HFFc6 (cell line): ENCODE measurements around the gene TMCC1. TPM values are rescaled to one million over a fixed set of nuclear protein-coding genes. Genes with fewer than 3 reads are reported as not detected.
"Not testable (repeated sequence)": the region's sequence is repeated elsewhere in the genome, so short reads cannot be mapped to it uniquely, and the experiment has no call there.

Source experiments
- DNase-seq: peaks from one replicate; pipeline ENCODE4 v3.0.0-alpha.2; 2018
- H3K27ac Mint-ChIP-seq: 2 replicates; pipeline ENCODE4 v1.8.0; 2020; ENCODE audit warnings: mild to moderate bottlenecking, mixed read lengths
- H3K27me3 Mint-ChIP-seq: 2 replicates; pipeline ENCODE4 v1.8.0; 2021; ENCODE audit warnings: mild to moderate bottlenecking, moderate library complexity, mixed read lengths; ENCODE audit not compliant: insufficient read depth
- H3K36me3 Mint-ChIP-seq: 2 replicates; pipeline ENCODE4 v1.8.0; 2021; ENCODE audit warnings: low read depth, mixed read lengths
- H3K4me1 Mint-ChIP-seq: 2 replicates; pipeline ENCODE4 v1.8.0; 2020; ENCODE audit warnings: low read depth, mixed read lengths
- H3K4me3 Mint-ChIP-seq: 2 replicates; pipeline ENCODE4 v1.8.0; 2020; ENCODE audit warnings: mild to moderate bottlenecking, moderate library complexity, mixed read lengths
- H3K9me3 Mint-ChIP-seq: 2 replicates; pipeline ENCODE4 v1.8.0; 2020; ENCODE audit warnings: mild to moderate bottlenecking, mixed read lengths
- total RNA-seq, 6 experiments: library from RNA; stranded (reverse); fragmentation: NEBNext Ultra II Directional; extraction: Animal tissue kit (Norgen Biotek cat#: 25700); gene quantifications; 2 replicates in 1 of 6; 3 replicates in 5 of 6; pipeline ENCODE4 v1.2.3, GENCODE V29; 2021
- TF ChIP-seq, protein P1 (sequence below): fragments of 200-600 bp; sonication (generic); IDR thresholded peaks from 2 replicates; pipeline ENCODE4 v1.5.0; 2021; ENCODE audit warnings: antibody characterized with exemption, mild to moderate bottlenecking

Gene TMCC1
- total RNA-seq, 6 experiments from 2014 or later, result 14.3 to 20.8 (median 16.7) TPM

- Mint-ChIP-seq H3K4me1 (peaks cover 63% of the 10 kb centered on the region), H3K9me3 (no peaks in the 10 kb centered on the region), H3K4me3 (no peak overlapping the region), H3K36me3 (no peaks in the 10 kb centered on the region), H3K27me3 (no peaks in the 10 kb centered on the region; the same call in 1 of the 2 replicates), H3K27ac (no peak overlapping the region)
- DNase-seq, result no peak
- TF ChIP-seq, protein P1, sequence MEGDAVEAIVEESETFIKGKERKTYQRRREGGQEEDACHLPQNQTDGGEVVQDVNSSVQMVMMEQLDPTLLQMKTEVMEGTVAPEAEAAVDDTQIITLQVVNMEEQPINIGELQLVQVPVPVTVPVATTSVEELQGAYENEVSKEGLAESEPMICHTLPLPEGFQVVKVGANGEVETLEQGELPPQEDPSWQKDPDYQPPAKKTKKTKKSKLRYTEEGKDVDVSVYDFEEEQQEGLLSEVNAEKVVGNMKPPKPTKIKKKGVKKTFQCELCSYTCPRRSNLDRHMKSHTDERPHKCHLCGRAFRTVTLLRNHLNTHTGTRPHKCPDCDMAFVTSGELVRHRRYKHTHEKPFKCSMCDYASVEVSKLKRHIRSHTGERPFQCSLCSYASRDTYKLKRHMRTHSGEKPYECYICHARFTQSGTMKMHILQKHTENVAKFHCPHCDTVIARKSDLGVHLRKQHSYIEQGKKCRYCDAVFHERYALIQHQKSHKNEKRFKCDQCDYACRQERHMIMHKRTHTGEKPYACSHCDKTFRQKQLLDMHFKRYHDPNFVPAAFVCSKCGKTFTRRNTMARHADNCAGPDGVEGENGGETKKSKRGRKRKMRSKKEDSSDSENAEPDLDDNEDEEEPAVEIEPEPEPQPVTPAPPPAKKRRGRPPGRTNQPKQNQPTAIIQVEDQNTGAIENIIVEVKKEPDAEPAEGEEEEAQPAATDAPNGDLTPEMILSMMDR, result no peak
These were observed 279.1 kb downstream of the TMCC1 start for GRCh38 chr3:129614435-129614834.

- Mint-ChIP-seq H3K4me1 (peaks cover 69% of the 10 kb centered on the region), H3K4me3 (no peak overlapping the region), H3K36me3 (no peaks in the 10 kb centered on the region), H3K9me3 (no peaks in the 10 kb centered on the region), H3K27me3 (no peaks in the 10 kb centered on the region; the same call in 1 of the 2 replicates), H3K27ac (no peak overlapping the region)
- no peak for DNase-seq
- TF ChIP-seq, protein P1, result no peak
These were observed 280.2 kb downstream of the TMCC1 start for GRCh38 chr3:129613367-129613740.

DNA sequence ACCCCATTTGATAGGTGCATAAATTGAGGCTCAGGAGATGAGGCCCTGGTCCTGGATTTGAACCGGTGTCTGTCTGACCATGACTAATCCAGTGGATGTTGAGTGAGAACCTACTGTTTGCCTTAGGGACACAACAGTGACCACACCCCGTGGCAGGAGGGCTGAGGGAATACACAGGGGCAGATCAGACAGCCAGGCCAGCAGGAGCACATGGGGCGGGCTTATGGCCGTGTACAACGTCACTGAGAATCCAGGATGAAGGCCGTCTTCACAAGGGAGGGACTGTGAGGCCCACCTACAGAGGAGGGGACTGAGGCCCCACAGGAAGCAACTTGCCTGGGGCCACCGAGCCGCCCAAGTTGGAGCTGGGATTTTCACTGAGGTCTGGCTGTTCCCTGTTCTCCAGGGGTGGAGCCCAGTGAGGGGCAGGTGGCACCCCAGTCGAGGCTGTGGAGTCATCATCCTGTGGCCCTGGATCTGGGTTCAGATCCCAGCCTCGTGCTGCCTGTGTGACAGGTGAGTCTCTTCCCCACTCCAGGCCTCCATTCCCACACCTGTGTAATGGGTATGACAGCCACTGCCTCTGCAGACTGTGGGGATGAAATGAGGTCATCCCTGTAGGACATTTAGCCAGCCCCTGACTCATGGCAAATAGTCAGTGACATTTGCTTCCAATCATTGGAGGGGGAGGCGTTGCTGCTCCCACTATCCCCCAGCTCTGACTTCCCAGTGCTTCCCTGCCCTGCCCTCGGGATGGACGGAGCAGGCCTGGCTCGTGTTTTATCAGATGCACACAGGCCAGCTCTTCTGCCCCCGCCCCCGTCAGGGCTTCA, 280.8 kb downstream of the TMCC1 start:
- H3K4me3 Mint-ChIP-seq, result peak overlapping the region; percentile 42
- peaks cover 74% of the 10 kb centered on the region for H3K4me1 Mint-ChIP-seq
- no peaks in the 10 kb centered on the region; the same call in 1 of the 2 replicates for H3K27me3 Mint-ChIP-seq
- DNase-seq, result peak; percentile 43
- TF ChIP-seq, protein P1, result no peak
- H3K9me3 Mint-ChIP-seq, result no peaks in the 10 kb centered on the region
- no peaks in the 10 kb centered on the region for H3K36me3 Mint-ChIP-seq
- H3K27ac Mint-ChIP-seq, result peak overlapping the region; percentile 83

- H3K27me3 Mint-ChIP-seq, result no peaks in the 10 kb centered on the region; the same call in 1 of the 2 replicates
- H3K27ac Mint-ChIP-seq, result peak overlapping the region; percentile 83
- no peaks in the 10 kb centered on the region for H3K9me3 Mint-ChIP-seq
- H3K4me1 Mint-ChIP-seq, result peaks cover 78% of the 10 kb centered on the region
- H3K4me3 Mint-ChIP-seq, result peak overlapping the region; percentile 42
- H3K36me3 Mint-ChIP-seq, result no peaks in the 10 kb centered on the region
- TF ChIP-seq, protein P1, result peak; percentile 26; the same call in 1 of the 2 replicates
- peak; percentile 60 for DNase-seq
These were observed 281.5 kb downstream of the TMCC1 start for GRCh38 chr3:129611812-129612533.

DNA sequence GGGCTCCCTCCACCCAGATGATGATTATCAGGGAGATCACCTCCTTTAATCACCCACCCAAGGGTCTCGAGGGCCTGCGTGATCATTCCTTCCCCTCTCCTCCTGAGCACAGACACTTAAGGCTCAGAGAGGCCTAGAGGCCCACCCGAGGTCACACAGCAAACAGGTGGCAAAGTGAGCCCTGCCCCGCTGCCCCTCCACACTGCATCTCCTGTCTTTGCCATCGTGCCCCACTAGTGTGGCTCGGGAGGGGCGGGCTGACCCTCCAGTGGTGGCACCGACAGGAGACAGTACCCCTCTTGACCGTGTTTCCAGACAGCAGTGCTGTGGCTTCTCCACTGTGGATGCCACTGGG, 282.1 kb downstream of the TMCC1 start:
- peaks cover 74% of the 10 kb centered on the region for H3K4me1 Mint-ChIP-seq
- H3K9me3 Mint-ChIP-seq, result no peaks in the 10 kb centered on the region
- no peak for DNase-seq
- TF ChIP-seq, protein P1, result no peak
- peak overlapping the region; percentile 83 for H3K27ac Mint-ChIP-seq
- no peak overlapping the region; the same call in 1 of the 2 replicates for H3K4me3 Mint-ChIP-seq
- H3K36me3 Mint-ChIP-seq, result no peaks in the 10 kb centered on the region
- H3K27me3 Mint-ChIP-seq, result no peaks in the 10 kb centered on the region; the same call in 1 of the 2 replicates

DNA sequence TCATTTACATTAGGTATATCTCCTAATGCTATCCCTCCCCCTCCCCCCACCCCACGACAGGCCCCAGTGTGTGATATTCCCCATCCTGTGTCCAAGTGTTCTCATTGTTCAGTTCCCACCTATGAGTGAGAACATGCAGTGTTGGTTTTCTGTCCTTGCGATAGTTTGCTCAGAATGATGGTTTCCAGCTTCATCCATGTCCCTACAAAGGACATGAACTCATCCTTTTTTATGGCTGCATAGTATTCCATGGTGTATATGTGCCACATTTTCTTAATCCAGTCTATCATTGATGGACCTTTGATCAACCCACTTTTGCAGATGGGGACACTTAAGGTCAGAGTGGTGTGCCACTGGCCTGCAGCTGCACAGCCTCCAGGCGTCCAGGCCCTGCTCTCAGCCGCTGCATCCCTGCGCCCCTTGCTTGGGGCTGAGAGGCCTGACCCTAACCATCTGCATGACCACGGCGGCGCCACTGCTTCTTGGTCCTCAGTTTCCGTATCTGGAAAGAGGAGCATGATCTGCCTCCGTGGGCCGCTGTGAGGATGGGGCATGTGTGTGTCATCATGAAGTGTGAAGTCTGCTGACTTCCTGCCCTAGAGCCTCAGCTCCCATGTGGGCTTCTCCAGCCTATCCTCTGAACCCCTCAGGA, 282.6 kb downstream of the TMCC1 start:
- not testable (repeated sequence) for DNase-seq, H3K36me3 Mint-ChIP-seq, H3K27ac Mint-ChIP-seq, H3K27me3 Mint-ChIP-seq, H3K9me3 Mint-ChIP-seq, H3K4me3 Mint-ChIP-seq
- peaks cover 69% of the 10 kb centered on the region for H3K4me1 Mint-ChIP-seq
